ENCODE measurements around the gene BTBD17. TPM values are rescaled to one million over a fixed set of nuclear protein-coding genes. Genes with fewer than 3 reads are reported as not detected.

BTBD17 gene
- polyA plus RNA-seq, 2 of the 4 experiments (the other 2 are of a cell fraction), result not detected

DNA sequence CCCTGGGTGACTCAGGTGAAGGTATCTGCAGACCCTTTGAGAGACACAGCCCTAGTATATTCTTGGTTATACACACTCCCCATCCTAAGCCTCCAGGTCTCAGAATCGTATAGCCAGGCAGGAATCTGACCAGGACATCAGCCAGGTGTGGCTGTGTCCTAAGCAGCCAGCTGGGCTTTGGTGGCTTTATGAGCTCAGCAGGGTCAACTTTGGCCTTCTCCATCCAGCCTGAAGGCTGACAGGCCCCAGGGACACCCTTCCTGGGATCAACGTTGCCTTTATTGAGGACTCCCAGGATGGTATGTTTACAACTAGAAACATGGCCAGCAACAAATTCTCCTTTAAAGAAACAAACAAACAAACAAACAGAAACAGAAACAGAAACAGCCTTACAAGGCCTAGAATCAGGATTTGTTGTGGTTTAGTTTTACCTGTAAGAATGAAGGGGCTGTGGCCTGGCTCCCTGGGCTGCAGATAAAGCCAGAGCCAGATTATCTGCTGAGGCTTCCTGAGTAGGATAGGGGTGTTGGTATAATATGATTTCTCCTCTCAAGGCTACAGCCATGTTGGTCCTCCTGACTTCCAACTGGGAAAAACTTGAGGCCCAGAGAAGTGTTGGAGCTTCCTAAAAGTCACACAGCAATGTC is 27.2 kb downstream of the BTBD17 start:
- no peaks in the 10 kb centered on the region for H3K4me1 ChIP-seq
- ATAC-seq (no peak), FAIRE-seq (no peak), DNase-seq (ENCODE audit: low read depth in 1 of 2, low spot score in 1 of 2) (no peak)
- no peak overlapping the region for H3K27ac ChIP-seq
- ChIA-PET CTCF (interaction anchor here (0.6 to 34.5 kb wide), 3 partner anchors 18 to 300 kb away, joined by 3 to 674 read pairs (median 5); partner anchors contain the start of genes BTBD17 and GPR142), POLR2A (no interaction called here)
- WGBS (ENCODE audit: missing lambda C conversion rate), result 39% methylated on average over 2 of the region's 2 CpGs
- H3K9me3 ChIP-seq, result no peaks in the 10 kb centered on the region
- H3K4me2 ChIP-seq, result no peak overlapping the region
- no peak overlapping the region for H3K4me3 ChIP-seq
- no peak for TF ChIP-seq CEBPB (IDR thresholded peaks at IDR 0.05)
- TF ChIP-seq EHMT2 (IDR thresholded peaks at IDR 0.05; ENCODE audit: low read depth), result no peak
- TF ChIP-seq MAFK (IDR thresholded peaks at IDR 0.05; ENCODE audit: partially characterized antibody), result no peak
- no peak for TF ChIP-seq TP53 (CRISPR knock-in tag; IDR thresholded peaks at IDR 0.05)
- TF ChIP-seq KDM1A (IDR thresholded peaks at IDR 0.05; ENCODE audit: low read depth), result no peak
- TF ChIP-seq RFX5 (IDR thresholded peaks at IDR 0.05), result no peak
- no peak for TF ChIP-seq HEYL (CRISPR knock-in tag; IDR thresholded peaks at IDR 0.05)
- no peak for TF ChIP-seq MAZ (IDR thresholded peaks at IDR 0.05; ENCODE audit: borderline replicate concordance, low read depth, low read length)

DNA sequence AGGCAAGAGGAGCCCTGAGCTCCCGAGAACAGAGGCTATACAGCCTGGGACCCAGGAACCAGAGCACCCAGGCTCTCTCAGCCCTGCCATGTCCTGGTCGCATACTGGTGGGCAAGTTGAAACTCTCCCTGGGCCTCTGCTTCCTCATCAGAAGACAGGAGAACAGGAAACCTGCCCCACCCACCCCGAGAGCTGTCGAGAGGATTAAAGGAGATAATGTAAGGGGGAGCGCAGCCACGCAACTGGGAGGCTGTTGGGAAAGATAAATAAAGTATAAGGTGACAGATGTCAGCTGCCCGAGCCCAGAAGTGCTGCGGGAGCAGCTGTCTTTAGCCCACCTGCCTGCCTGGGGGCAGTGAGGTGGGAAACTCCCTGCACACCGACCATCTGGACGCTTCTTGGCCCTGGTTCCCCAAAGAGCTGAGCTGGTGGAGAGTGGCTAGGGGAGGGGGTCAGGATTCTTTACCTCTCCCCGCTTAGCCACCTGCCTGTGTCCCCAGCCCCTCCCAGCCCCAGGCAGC is 28.8 kb downstream of the BTBD17 start:
- Histone ChIP-seq H3K9me3 (no peaks in the 10 kb centered on the region), H3K4me3 (no peak overlapping the region), H3K4me1 (no peaks in the 10 kb centered on the region), H3K4me2 (no peak overlapping the region), H3K27ac (no peak overlapping the region)
- TF ChIP-seq KDM1A (IDR thresholded peaks at IDR 0.05; ENCODE audit: low read depth) (no peak), RCOR1 (IDR thresholded peaks at IDR 0.05; ENCODE audit: low read depth, low read length) (no peak), BHLHE40 (IDR thresholded peaks at IDR 0.05; ENCODE audit: low read depth, low read length) (no peak), FOSL2 (IDR thresholded peaks at IDR 0.05) (no peak), FOSL2 (CRISPR knock-in tag; IDR thresholded peaks at IDR 0.05) (no peak), POLR2AphosphoS2 (conservative IDR thresholded peaks at IDR 0.05; ENCODE audit: low read length) (no peak), FOSB (CRISPR knock-in tag; IDR thresholded peaks at IDR 0.05) (no peak), NPAS2 (CRISPR knock-in tag; IDR thresholded peaks at IDR 0.05; ENCODE audit: borderline replicate concordance) (no peak)
- TF ChIP-seq, protein P1, sequence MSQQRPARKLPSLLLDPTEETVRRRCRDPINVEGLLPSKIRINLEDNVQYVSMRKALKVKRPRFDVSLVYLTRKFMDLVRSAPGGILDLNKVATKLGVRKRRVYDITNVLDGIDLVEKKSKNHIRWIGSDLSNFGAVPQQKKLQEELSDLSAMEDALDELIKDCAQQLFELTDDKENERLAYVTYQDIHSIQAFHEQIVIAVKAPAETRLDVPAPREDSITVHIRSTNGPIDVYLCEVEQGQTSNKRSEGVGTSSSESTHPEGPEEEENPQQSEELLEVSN (IDR thresholded peaks at IDR 0.05; ENCODE audit: borderline replicate concordance, low read depth), result no peak
- ChIA-PET POLR2A (no interaction called here), CTCF (interaction anchor here (0.9 to 34.5 kb wide), 6 partner anchors 19 to 269 kb away, joined by 3 to 674 read pairs (median 5); partner anchors contain the start of genes BTBD17 and GPR142)
- 65% methylated on average over 11 of the region's 11 CpGs for WGBS (ENCODE audit: missing lambda C conversion rate)
- FAIRE-seq (no peak), DNase-seq (ENCODE audit: low read depth in 1 of 2, low spot score in 1 of 2) (no peak), ATAC-seq (no peak)

DNA sequence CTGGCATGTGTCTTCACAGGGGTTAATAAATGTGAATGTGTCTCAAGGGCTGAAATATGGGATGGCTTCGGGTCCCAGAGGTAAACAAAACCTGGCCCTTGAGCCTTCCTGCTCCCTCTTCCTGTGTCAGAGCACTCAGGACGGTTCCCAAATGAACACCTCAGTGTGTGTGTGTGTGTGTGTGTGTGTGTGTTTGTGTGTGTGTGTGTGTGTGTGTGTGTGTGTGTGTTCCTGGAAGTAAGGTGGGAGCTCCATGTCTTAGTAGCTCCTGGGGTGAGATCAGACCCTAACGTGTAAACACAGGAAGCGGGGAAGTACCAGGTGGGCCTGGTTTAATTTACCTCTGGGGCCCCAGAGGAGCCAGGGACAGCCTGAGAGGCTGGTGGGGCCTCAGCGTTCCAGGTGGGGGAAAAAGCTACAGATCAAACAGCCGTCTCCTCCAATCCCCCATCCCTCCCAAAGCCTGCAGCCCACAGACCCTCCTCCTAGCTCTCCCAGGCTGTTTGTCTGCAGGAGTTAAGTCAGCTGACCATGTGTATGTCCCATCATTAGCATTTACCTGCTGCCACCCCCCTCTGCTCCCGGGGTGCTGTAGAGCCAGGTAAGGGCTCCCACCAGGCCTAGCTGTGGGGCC is 29.5 kb downstream of the BTBD17 start:
- WGBS (ENCODE audit: missing lambda C conversion rate), result 61% methylated on average over 7 of the region's 7 CpGs
- H3K4me2 ChIP-seq, result no peak overlapping the region
- ChIA-PET CTCF (interaction anchor here (0.9 to 34.5 kb wide), 7 partner anchors 20 to 270 kb away, joined by 3 to 674 read pairs (median 4); partner anchors contain the start of genes BTBD17 and GPR142), POLR2A (no interaction called here)
- DNase-seq (ENCODE audit: low read depth in 1 of 2, low spot score in 1 of 2), result no peak
- no peak overlapping the region for H3K27ac ChIP-seq
- H3K9me3 ChIP-seq, result no peaks in the 10 kb centered on the region
- no peak for TF ChIP-seq NPAS2 (CRISPR knock-in tag; IDR thresholded peaks at IDR 0.05; ENCODE audit: borderline replicate concordance)
- no peak for TF ChIP-seq POLR2A (IDR thresholded peaks at IDR 0.05; ENCODE audit: low read length)
- TF ChIP-seq CHD4 (IDR thresholded peaks at IDR 0.05; ENCODE audit: borderline replicate concordance), result no peak
- no peak for TF ChIP-seq FOSL2 (IDR thresholded peaks at IDR 0.05)
- TF ChIP-seq FOSL2 (CRISPR knock-in tag; IDR thresholded peaks at IDR 0.05), result no peak
- TF ChIP-seq EHMT2 (IDR thresholded peaks at IDR 0.05; ENCODE audit: low read depth), result no peak
- no peak for TF ChIP-seq FOSB (CRISPR knock-in tag; IDR thresholded peaks at IDR 0.05)
- no peak for TF ChIP-seq TP53 (CRISPR knock-in tag; IDR thresholded peaks at IDR 0.05)
- TF ChIP-seq HES2 (IDR thresholded peaks at IDR 0.05), result no peak
- no peak for TF ChIP-seq HOXB13 (CRISPR knock-in tag; IDR thresholded peaks at IDR 0.05; ENCODE audit: low read depth)
- no peak for TF ChIP-seq ESRRA (IDR thresholded peaks at IDR 0.05; ENCODE audit: borderline replicate concordance, low read length)
- TF ChIP-seq RCOR1 (IDR thresholded peaks at IDR 0.05; ENCODE audit: low read depth, low read length), result no peak
- no peak for TF ChIP-seq ZC3H11A (IDR thresholded peaks at IDR 0.05)
- TF ChIP-seq BHLHE40 (IDR thresholded peaks at IDR 0.05; ENCODE audit: low read depth, low read length), result no peak
- TF ChIP-seq HDAC2 (IDR thresholded peaks at IDR 0.05), result no peak
- TF ChIP-seq, protein P2, sequence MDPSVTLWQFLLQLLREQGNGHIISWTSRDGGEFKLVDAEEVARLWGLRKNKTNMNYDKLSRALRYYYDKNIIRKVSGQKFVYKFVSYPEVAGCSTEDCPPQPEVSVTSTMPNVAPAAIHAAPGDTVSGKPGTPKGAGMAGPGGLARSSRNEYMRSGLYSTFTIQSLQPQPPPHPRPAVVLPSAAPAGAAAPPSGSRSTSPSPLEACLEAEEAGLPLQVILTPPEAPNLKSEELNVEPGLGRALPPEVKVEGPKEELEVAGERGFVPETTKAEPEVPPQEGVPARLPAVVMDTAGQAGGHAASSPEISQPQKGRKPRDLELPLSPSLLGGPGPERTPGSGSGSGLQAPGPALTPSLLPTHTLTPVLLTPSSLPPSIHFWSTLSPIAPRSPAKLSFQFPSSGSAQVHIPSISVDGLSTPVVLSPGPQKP (IDR thresholded peaks at IDR 0.05; ENCODE audit: low read depth, low read length), result no peak
- TF ChIP-seq RARB (CRISPR knock-in tag; IDR thresholded peaks at IDR 0.05), result no peak
- H3K4me1 ChIP-seq, result no peaks in the 10 kb centered on the region
- FAIRE-seq, result no peak
- no peak overlapping the region for H3K4me3 ChIP-seq
- no peak for ATAC-seq

Measured in A549 (cell line).